Measurements from ENCODE around the gene HOXD12.

DNA sequence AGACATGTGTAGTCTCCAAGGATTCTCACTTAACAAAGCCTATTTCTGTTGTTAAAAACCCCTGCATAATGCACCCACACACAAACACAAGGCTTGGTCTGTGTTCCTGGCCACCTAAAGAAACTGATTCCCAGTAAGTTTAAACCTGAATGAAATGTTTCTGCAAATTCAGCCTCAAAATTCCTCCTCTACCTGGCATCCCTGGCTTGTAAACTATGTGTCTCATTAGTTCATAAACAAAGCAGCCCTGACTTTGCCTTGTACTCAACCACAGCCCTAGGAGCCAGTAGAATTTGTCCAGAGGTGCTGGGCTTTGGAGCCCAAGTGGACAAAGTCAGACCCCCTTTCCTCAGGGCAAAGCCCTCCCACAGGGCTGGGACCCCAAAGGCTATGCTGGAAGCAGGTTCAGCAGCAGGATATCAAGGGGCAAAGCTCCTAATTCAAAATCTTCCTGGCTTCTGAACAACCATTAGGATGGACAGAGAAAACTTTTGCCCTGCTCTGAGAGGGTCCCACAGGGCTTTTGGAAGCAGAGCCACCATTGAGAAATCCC is 9.7 kb upstream of the HOXD12 start:
- TF ChIP-seq, protein P1, sequence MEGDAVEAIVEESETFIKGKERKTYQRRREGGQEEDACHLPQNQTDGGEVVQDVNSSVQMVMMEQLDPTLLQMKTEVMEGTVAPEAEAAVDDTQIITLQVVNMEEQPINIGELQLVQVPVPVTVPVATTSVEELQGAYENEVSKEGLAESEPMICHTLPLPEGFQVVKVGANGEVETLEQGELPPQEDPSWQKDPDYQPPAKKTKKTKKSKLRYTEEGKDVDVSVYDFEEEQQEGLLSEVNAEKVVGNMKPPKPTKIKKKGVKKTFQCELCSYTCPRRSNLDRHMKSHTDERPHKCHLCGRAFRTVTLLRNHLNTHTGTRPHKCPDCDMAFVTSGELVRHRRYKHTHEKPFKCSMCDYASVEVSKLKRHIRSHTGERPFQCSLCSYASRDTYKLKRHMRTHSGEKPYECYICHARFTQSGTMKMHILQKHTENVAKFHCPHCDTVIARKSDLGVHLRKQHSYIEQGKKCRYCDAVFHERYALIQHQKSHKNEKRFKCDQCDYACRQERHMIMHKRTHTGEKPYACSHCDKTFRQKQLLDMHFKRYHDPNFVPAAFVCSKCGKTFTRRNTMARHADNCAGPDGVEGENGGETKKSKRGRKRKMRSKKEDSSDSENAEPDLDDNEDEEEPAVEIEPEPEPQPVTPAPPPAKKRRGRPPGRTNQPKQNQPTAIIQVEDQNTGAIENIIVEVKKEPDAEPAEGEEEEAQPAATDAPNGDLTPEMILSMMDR (IDR thresholded peaks at IDR 0.05) = no peak
- no peak for TF ChIP-seq EP300 (IDR thresholded peaks at IDR 0.05)

Data from esophagus muscularis mucosa (tissue), 3 donors.